Globus pallidus (tissue), 1 donor: ENCODE data around the gene VSIG2.

Source experiments
- DNase-seq: peaks from one replicate; pipeline ENCODE4 v3.0.0-alpha.2; 2015; ENCODE audit warnings: low spot score

Gene VSIG2

GRCh38 chr11:124763156-124763947 is 11.3 kb upstream of the VSIG2 start:
- DNase-seq = peak; percentile 47

DNA sequence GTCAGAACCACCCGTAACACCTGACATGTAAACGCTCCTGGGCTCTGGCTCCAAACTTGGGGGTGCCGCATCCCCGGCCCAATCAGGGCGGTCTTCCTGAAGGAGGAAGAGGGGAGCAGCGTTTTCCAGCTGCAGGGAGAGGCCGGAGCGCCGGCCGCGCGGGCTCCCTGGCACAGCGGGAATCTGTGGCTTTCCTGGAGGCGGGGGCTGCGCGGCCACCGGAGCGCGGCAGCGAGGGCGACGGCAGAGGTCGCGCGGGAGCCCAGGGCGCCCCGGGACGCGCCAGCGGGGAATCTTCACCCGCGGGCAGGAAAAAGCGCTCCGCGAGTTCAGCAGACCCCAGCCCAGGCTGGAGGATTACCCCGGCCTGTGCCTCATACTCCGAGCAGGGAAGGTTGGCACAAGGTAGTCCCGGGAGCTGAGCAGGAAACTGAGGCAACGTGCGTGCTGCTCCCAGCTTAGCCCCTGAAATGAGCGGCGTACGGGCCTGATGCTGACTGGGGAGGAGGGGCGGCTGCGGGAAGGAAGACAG is 10.6 kb upstream of the VSIG2 start:
- DNase-seq = no peak

DNA sequence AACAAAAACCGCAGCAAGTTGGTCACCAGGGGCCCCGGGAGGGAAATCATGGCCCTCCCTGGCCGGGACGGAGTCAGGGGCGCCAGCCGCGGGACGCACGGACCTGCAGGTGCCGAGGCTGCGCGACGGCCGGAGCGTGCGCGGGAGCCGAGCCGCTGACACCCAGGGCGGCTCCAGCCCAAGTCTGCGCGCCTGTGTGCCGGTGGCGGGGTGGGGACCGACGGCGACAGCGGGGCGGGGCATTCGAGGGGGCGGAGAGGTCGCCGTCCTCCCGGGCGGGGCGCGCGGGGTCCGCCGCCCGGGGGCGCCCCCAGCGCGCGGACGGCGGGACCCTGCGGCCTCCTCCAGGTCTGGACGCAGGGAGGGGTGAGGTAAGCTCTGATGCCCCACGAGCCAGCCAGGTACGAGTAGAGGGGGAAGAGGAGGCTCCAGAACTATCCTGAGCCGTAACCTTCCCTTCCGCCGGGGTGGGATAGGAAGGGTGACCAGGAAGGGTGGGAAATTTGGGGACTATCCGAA is 10.1 kb upstream of the VSIG2 start, which contains the start of gene ESAM:
TSS of gene ESAM (minus strand) at position 186 of the 519 bp plus-strand sequence. CDS start at position 50, 136 bp downstream.
- DNase-seq = no peak

DNA sequence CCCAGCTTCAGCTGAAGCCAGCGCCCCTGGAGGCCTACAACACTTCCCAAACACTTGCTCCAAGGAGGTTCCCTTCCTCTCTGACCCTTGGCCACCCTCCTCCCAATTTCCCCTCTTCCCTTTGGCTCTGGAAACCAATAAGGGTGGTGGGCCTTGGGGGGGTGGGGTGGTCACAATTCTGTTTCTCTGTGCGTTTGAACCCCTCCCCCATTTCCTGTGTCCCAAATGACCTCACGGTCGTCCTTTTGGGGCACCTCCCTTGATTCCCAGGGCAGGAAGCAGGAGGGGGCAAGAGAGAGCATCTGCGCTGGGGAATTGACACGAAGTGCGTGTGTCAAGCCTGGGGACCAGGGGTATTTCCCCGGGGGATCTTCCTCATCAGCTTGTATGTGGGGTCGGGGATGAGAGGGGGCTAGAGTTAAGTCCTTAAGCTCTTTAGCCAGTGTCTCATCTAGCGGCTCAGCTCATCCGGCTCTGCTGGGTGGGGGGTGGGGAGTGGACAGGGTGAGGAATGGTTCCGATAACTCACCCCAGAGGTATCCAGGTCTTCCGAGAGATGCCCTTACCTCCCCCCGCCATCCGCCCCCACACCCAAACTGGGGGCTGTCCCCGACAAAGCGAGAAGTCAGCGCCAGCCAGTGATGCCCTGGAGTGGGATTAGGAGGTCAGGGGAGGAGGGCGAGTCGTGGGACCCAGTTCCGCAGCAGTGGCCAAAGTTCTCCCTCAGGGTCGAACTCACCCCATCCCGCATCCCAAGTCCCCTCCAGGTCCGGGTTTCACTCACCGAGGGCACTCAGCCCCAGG is 9.4 kb upstream of the VSIG2 start:
- DNase-seq = no peak

GRCh38 chr11:124760806-124761205 is 8.8 kb upstream of the VSIG2 start:
- no peak for DNase-seq

DNA sequence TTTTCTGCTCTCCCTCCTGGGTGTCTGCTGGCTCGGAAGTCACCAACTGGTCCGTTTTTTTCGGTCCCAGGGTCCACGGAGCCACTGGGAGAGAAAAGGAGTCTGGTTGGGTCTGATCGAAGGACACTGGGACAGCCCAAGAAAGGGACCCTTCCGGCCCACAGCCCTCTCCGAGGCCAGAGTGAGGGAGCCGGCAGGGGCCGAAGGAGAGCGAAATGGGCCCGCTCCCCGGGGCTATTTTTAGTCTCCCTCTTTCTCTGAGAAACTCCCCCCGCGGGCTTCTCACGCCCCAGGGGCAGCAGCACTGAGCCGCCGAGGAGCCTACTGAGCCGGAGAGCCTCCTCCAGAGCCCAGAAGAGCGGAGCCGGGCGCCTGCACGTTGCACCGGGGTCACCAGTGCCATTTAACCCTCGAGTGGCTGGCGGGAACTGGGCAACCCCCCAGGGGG is 8.2 kb upstream of the VSIG2 start:
- no peak for DNase-seq

- no peak for DNase-seq
Observed at GRCh38 chr11:124759266-124760204, 7.5 kb upstream of the VSIG2 start.

GRCh38 chr11:124758355-124759265 is 6.6 kb upstream of the VSIG2 start:
- DNase-seq = peak; percentile 62

DNA sequence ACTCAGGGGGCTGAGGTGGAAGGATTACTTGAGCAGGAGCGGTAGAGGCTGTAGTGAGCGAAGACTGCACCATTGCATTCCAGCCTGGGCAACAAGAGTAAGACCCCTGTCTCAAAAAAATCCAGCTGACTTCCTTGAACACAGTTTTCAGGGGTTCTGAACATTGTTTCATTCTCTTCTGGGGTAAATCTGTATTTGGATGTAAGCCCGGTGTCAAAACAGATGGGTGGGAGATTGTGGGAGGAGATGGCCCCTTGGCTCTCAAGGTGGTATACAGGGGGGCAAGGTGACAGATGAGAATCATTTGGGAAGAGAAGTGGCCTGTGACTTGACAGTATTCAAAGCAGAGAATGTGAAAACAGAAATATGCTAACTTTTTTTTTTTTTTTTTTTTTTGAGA is 5.3 kb upstream of the VSIG2 start:
- no peak for DNase-seq

DNA sequence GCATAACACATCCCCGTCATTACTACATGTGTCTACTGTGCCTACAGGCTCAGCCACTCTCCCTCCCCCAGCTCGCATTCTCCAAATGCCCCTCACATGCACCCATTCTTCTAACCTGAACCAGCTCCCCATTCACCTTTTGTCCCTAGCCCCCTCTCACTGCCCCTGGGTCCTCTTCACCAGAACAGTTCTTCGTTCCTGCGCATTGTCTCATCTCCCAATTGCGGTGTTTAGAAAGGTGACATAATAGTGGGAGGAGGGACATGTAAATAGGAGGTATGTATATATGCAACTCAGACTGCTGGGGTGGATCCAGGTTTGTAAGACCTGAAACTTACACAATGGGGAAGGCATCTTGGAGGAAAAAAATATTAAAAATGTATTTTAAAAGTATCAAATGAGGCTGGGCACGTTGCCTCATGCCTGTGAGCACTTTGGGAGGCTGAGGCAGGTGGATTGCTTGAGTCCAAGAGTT is 4.7 kb upstream of the VSIG2 start:
- DNase-seq = no peak

- no peak for DNase-seq
Observed at GRCh38 chr11:124756033-124756752, 4.1 kb upstream of the VSIG2 start.

- DNase-seq = no peak
Observed at GRCh38 chr11:124754710-124755109, 2.7 kb upstream of the VSIG2 start.

GRCh38 chr11:124754309-124754708 is 2.3 kb upstream of the VSIG2 start:
- DNase-seq = no peak

DNA sequence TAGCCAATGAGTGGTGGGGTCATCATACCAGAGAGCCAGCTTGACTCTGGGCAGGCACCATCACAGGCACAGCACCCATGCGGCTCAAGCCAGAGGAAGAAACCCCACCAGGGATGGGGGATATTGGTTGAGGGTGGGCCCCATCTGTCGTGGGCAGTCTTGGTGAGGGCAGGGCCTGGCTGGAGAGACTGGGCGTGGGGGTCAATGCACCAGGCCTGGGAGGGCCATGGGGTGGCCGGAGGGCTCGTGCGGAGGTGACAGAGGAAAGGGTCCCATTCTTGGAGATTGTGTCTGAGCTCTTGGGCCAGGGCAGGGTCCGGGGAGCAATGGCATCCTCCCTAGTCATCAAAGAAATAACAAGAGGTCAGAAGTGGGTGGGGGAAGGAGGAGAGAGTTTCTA is 1.6 kb upstream of the VSIG2 start:
- DNase-seq = no peak

DNA sequence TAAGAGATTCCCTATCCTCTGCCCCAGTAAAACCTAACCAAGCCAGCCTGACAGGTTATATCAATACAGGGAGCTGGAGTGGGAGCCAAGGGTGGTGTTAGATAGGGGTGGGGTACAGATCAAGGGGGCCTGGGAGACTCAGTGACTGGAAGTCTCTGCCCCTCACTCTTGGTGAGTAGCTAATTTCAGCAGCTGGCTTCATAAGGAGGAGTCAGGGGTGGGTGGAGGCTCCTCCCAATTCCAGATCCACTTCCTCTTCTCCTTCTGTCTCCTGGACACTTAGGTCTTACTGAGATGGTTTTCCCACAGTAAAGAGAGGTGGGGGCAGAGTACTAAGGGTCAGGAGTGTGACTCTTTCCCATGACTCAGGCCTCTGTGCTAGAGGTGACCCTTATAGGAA is 1.1 kb upstream of the VSIG2 start:
- no peak for DNase-seq

DNA sequence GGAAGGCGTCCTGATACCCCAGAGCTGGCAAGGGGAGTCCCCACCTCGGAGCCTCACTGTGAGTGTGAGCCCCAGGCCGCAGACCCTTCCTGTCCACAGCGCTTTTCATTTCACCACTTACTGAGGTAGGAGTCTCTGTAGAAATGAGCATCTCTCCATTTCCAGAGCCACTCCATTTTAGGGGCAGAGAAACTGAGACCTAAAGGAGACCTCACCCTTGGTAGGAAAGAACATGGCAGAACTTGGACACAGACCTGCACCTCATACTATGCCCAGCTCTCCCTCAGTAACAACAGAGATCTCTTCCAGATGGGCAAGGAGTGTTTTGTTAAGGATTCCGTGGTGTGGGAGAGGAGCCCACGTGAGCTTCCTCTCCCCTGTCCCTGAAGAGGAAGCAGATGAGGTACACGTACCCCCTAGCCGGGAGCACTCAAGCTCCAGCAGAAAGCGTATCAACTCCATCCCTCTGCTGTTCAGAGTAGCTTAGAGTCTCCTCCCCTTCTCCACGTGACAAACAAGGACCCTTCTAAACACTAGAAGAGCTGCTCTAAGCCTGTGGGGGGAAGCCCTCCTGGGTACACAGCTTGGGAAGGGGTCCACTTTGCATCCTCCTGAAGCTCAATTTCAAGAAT is 532 bp upstream of the VSIG2 start:
- DNase-seq = no peak

GRCh38 chr11:124751391-124751740 is 689 bp downstream of the VSIG2 start:
- DNase-seq = no peak

DNA sequence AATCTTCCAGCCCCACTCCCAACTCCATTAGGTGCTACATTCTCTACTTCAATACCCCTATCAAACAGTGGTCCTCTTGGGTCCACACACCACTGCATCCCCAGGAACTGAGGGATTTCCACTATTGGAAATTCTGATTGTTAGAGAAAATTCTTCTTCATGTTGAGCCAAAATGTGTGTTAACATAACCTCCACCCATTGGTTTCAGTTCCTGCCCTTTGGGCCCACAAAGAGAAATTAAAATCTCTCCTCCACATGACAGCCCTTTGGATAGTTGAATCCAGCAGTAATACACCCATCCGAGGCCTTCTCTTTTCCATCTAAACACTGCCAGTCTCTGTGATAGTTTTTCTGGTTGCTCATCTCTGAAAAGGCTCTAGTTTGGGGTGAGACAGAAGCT is 2.1 kb downstream of the VSIG2 start:
- no peak for DNase-seq
